Measurements from ENCODE around the gene WSB1.
A peak's percentile ranks its signal among the peaks of the same experiment; 100 is the strongest.

WSB1 gene

DNA sequence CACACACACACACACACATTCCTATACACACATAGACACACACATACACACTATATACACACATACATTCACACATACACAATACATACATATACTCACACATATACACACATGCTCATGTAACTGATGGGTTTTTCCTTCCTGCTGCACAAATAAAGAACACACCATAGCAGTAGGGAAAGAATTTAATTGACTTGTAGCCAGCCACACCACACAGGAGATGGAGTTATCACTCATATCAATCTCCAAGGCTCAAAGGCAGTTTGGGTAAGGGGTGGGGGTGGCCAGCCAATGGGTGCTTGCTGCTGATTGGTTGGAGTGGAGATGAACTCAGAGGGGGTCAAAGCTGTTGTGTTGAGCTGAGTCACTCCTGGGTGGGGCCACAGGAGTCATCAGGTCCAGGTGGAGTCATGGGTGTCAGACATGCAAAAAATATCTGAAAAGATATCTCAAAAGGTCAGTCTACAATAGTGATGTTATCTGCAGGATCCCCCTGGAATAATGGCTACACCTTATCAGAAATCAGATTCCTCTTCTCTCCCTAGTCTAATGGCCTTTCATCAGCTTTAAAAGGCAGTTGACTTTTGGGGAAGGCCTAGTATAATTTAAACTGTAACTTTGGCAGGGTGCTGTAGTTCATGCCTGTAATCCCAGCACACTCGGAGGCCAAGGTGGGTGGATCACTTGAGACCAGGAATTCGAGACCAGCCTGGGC, 46.1 kb downstream of the WSB1 start:
- DNase-seq: no peak

DNA sequence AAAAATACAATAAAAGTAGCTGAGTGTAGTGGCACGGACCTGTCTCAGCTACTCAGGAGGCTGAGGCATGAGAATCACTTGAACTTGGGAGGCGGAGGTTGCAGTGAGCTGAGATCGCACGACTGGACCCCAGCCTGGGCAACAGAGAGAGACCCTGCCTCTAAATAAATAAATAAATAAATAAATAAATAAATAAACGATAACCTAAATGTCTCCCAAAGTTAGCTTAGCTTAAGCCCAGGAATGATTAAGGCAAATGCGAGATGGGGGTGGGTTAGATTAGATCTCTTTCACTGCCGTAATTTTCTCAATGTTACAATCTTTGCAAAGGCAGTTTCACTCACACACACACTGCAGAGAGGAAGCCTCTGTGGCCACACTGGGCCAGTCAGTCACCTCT, 46.7 kb downstream of the WSB1 start:
- no peak for DNase-seq

DNA sequence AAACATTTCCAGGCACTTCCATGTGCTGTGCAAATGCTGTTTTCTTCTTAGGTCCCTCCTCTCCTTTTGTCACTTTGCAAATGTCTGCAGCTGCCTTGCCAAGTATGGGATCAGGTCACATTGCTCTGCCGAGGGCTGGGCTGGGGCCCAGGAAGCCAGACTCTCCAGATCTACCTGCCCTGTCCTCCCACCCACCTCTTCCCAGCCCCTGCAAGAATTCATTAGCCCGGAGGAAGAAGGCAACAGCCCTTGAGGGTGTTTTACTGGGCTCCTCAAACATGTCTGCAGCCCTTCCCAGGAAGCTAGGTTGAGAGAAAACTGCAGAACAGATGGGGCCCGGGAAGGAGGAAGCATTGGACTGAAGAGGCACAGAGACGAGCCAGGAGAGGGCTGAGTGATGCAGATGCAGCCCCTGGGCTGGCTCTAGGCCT, 47.1 kb downstream of the WSB1 start:
- DNase-seq: no peak

DNA sequence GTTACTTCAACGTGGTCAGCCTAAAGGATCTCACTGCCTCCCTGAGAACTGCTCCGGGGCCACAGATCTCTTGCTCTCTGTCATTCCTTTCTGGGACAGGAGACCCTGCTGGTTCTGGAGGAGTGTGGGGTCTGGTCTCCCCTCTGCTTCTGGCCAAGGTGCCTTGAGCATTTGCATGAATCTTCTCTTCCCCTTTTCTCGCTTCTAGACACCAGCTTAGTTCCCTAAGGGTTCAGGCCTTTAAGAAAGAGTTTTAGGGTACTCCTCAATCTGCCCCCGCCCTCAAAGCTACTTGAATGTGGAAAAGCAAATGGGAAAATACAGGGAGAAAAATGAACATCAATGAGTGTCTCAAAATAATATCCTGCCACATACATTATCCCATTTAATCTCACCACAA, 48.1 kb downstream of the WSB1 start:
- no peak for DNase-seq

DNA sequence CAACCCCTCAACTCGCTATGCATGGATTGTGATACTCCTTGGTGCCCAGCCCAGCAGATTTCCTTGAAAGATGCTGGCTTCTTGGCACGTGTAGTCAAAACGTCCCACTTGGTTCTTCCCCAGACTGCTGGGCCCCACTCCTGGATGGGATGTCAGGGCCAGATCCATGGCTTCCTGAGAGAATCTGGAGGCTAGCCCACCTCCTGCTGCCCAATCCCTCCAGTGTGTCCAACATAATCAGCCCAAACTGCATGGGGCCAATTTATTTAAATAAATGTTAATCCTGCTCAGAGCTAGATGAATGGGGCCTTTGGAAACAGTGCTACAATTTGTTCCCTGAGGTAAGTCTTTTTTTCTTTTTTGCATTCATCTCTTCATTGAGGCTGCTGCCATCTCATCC, 49.4 kb downstream of the WSB1 start:
- DNase-seq: no peak

DNA sequence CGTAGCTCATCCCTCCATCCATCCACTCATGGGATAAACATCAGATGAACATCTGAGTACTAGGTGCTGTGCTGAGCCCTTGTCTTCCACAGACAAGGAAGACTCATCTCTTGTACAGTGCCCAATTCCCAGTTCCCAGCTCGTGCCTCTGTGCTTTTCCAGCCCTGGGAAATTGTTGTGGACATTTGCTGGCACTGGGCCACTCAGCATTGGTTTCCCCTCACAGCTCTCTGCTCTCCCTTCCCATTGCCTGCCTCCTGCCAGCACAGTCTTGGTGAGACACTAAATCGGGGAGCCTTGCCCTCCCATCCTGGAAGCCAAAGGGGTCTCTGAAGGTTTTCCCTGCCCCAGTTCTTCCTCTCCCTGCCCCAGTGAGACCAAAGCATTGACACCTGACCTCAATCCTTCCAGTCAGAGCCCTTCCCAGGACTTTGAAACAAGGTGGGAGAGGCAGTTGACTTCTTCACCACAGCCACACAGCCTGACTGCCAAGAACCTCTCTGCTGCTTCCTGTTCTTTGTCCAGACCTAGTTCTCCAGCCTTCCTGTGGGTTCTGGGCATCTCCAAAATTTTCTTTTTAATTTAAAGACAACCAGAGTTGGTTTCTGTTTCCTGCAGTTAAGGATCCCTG, 50.2 kb downstream of the WSB1 start:
- no peak for DNase-seq

DNA sequence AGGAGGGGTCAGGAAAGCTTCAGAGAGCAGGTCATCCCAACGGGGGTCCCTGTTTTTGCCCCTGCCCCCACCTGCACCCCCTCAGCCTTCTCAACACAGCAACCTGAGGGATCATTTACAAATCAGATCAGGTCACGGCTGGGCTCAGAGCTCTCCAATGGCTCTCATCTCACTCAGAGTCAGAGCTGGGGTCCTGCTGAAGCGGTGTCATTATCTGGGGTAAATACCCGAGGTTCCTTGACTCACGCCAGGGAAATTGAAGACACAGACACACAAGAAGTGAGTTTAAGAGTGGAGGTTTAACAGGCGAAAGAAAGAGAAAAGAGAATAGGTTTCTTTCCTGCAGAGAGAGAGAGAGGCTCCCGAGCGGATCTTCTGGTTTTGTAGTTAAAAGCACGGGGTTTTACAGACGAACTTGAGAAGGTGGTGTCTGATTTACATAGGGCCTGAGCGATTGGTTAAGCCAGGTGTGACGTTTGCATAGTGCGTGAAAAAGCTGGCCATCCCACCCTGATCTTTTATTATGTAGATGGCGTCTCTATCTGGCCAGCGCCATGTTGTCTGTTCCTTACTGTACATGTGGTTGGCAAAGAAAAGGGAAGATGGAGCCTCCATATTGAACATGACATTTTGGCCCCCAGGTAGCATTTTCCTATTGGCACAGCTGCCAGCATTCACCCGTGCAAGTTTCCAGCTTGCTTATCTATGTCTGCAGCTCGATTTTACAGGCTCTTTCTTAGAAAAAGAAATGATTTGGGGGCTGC, 51.4 kb downstream of the WSB1 start:
- no peak for DNase-seq

DNA sequence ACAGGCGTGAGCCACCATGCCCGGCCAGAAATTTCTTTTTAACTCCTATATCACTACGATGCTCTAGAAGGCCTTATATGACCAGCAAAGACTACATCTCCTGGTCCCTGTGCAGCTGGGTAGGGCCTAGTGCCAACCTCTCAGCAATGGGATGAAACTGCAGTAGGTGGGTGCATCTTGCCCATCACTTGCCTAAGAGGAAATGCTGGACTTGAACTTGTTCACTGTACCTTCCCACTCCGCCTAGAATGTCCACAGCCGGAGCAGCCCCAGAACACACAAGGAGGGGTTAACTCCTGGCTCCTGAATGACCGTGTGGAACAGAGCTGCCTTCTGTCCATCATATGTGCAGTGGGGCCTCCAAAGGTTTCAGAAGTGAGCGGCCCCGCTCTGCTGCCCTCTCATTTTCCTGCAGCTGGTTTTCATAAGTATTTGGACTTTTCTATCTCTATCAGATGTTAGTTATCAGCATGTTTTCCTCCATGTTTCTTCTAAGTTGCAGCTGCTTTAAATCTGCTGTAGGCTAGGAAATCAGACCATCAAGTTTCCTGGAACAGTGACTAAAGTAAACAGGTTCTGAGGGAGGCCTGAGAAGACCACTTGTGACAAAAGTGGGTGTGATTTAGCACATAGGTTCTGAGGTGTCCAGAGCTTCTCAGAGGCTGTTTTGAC, 52.5 kb downstream of the WSB1 start:
- DNase-seq: no peak

DNA sequence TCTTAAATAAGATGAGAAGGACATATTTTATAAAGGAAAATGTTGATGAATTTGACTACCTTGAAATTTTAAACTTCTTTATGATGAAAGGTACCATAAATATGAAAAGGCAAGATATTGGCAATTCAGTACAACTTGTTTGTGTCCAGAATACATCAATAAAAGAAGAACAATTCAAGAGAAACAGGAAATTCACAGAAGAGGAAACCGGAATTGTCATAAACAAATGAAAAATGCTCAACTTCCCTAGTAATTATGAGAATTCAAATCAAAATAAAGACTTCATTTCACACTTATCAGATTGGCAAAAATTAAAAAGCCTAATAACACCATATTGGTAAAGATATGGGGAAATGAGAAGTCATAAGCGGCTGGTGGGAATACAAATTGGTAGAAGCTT, 54.3 kb downstream of the WSB1 start:
- no peak for DNase-seq

DNA sequence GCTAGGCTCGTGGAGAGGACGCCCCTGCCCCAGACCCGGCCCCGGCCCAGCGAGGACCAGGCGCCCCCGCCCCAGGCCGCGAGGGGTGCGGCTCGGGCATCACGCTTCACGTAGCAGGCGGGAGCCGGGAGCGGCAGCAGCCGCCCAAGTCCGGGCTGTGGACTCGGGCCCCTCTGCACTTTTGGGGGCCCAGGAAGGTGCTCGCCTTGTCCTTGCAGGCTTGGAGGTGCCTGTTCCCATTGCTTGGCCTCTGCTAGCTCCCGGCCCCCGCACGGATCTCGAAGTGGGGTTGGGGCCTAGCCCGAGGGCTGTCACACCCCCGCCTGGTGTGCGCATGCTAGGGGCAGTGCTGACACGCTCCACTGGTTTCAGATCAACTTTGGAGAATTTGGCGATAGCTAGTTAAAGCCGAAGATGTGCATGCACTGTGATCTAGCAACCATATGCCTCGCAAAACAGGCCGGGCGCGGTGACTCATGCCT, 55.7 kb downstream of the WSB1 start:
- no peak for DNase-seq

DNA sequence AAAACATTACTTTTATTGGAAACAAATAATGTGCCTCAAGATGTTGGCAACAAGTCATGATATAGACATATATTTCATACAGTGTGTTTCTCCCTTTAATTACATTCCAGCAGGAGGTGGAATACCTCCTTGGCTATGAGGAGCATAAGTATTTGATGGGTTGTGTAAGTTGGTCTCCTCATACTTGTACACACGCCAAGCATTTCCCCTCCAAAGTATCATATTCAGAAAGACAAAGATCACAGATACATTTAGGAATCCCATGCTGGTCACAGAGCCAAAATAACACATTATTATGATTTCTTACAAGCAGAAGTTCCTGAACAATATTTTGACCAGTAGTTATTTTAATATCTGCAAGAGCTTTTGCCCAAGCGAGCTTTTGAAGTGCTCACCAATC, 57.8 kb downstream of the WSB1 start:
- DNase-seq: peak; percentile 74

DNA sequence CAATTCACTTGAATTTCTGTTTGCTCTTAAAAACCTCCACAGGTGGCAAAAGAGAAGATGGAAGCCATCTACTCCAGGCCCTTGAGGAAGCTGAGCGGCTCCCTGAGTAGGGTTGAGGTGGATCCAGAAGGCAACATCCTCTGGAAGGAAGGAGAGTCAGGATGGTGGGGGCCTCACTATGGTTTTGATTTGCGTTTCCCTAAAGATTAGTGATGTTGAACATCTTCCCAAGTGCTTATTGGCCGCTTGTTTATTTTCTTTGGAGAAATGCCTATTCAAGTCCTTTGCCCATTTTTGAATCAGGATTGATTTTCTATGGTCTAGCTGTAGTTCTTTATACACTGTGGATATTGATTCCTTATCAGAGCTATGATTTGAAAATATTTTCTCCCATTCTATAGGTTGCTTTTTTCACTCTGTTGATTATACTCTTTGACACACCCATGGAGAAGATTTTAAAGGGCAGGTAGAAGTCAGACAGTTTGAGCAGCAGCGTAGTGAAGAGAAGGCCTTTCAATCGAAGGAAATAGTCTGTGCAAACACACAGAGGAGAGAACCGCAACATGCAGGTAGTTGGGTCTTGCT, 58.6 kb downstream of the WSB1 start:
- no peak for DNase-seq

DNA sequence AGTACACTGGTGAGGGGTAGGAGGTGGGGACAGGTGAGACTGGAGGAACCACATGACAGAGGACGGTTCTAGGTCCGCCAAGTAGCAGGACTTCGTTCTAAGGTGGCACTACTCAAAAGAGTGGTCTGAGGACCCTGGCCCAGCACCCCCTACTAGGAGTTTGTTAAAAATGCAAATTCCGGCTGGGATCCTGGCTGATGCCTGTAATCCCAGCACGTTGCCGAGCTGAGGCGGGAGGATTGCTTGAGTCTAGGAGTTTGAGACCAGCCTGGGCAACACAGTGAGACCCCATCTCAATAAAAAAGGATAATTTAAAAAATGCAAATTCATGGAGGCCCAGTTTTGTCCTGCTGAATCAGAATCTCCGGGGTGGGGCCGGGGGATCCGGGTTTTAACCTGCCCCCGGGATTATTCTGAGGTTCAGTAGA, 59.1 kb downstream of the WSB1 start:
- DNase-seq: no peak

DNA sequence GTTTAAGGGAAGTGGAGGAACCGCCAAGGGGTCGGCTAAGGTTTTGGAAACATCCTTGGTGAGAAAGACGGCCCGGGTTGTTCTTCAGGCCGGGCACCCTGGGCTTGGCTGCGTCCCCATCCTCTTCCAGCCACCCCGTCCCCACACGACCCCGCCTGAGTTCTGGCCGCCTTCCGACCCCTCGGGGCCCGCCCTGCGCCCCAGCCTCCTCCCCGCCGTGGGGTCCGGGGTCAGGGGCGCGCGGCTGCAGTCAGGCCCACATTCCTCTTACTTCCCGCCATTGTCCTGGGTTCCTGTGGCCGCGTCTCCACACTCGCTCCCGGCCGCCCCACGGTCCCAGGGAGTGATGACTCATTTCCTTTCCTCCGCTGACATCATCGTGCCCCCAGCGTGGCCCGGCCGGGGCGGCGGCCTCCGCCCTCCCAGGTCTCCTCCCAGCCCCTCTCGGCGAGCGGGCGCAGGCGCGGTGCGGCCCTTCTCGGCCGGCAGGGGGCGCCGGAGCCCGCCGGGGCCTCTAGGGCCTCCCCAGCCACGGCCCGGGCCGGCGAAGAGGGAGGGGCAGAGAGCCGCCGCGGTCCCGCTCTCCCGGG, 59.6 kb downstream of the WSB1 start:
- DNase-seq: peak; percentile 94

DNA sequence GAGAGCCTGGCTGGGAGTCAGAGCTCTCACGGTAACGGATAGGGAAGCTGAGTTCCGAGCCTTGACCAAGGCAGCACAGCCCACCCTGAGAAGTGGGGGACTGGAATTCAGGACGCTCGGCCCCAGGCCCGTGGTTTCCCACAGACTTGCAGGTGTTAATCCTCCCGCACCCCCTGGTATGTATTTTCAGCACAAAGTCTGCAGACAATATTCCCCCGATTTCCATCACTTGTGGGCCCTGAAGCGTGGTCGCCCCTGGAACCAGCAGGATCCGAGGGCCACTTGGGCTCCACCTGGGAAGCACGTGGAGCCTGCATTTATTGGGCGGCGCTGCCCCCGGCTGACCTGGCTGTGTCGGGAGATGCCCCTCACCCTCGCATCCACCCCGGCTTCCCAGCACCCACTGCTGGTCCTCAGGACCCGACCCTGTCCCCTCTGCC, 60.2 kb downstream of the WSB1 start:
- no peak for DNase-seq

DNA sequence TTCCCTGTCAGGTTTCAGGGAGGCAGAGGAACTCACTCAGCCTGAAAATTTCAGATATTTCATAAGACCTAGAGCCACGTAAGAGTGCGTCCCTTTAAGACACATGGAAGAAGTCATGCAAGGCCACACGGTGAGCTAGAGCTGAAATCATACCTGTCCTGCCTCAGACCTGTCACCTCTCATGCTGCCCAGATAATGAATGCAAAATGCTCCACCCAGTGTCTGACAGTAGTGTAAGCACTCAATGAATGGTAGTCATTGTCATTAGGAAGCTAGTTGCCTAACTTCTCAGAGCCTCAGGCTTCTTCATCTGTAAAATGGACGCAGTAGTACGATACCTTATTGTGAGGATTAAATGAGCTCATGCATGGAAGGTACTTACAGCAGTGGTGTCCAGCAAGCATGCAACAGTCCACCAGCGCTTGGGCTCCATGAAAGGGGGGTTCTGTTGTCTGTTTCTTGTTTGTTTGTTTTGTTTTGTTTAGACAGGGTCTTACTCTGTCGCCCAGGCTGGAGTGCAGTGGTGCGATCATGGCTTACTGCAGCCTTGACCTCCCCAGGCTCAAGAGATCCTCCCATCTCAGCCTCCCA, 60.7 kb downstream of the WSB1 start:
- no peak for DNase-seq

DNA sequence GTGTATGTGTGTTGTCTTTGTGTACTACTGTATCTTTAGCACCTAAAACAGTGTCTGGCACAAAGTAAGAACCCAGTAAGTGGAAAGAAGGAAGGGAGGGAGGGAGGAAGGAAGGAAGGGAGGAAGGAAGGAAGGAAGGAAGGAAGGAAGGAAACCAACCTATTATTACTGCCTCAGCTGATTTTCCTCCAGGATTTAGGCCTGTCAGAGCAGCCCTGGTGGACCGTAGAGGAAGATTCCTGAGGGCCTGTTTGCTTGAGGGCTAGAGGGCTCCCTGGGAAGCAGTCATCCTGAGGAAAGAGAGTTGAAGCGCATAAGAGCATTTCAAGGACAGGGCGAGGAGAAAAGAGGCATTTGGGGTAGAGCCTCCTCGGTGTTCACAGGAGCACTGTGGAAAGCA, 61.5 kb downstream of the WSB1 start:
- no peak for DNase-seq

DNA sequence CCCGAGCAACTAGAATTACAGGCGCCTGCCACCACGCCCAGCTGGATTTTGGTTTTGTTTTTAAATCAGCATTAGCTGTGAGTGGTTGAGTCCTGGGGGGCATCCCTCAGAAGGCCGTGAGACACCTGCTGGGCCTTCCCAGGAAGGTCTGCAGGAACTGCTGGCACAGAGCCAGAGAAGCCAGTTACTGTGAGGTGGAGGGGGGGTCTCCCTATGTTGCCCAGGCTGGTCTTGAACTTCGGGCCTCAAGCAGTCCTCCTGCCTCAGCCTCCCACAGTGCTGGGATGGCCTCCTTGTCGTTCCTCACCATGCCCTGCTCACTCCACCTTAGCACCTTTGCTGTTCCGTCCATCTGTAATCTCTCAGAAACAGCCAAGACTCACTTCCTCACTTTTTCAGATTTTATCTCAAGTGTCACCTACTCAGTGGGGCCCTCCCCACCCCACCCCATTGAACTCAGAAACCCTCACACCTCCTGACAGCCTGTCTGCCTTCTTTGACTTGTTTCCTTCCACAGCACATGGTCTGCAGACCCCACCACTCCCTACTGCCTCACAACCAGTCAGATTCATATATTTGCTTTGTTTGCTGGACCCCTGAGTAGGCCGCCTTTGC, 62.3 kb downstream of the WSB1 start:
- no peak for DNase-seq

DNA sequence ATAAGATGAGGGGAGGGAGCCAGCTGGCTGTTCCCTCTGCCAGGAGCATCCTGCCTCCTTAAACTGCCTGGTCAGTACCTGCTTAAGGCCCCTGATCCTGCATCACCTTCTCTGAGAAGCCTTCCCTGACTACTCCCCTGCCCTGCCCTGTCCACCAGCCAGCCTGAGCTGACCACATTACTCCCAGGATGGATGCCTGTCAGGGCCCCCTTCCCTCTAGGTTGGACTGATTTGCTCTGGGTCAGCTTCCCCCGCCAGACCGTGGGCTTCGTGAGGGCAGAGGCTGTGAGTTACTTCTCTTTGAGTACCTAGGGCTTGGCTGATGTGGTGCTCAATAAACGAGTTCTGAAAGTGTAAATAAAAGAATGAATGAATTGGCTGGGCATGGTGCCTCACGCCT, 63.3 kb downstream of the WSB1 start:
- DNase-seq: no peak

DNA sequence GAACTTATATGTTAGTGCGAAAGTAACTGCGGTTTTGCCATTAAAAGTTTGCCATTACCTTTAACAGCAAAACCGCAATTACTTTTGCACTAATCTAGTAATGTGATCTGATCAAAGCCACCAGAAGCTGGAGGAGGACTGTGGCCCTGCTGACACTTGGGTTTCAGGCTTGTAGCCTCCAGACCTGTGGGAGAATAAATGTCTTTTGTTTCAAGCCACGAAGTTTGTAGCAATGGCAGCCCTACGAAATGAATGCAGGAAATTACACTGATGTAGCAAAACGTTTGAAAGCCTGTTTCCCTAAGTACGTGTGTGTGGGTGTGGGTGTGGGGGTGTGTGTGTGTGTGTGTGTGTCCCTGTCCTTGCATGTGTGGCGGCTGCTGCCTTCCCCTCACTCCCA, 66.6 kb downstream of the WSB1 start:
- no peak for DNase-seq

DNA sequence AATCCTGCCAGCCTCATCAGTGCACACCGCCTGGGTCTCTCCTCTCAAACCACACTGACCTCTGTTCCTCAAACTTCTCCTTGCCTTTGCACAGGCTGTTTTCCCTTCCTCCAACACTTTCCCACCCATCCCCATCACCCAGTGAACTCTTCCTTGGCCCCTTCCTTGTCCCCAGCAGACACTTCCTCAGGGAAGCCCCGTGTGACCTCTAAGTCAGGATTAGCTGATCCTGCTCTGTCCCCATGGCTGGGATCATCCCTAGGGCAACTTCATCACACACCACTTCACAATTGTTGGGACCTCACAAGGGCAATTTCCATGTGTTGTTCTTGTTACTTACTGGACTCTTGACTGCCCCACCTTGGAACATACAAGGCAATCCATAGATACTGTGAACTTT, 67.8 kb downstream of the WSB1 start:
- DNase-seq: no peak

DNA sequence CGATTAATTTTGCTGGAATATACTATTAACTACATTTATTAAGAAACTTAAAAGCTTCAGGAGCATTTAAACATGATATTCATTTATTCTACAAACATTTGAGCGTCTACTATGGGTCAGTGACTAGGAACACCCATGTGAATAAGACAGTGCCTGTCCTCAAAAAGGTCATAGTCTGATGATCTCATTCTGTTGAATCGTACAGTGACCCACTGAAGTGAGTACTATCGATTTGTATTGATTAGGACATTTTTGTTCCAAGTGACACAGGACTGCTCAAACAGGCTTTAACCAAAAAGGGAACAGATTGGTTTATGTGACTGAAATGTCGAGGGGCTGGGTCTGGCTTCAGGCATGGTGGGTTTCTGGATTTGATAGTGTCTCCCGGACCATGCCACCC, 68.6 kb downstream of the WSB1 start:
- no peak for DNase-seq

All from fibroblast of skin of right quadriceps (primary cell).